ENCODE measurements around the gene CDH4.
"Not testable (repeated sequence)": the region's sequence is repeated elsewhere in the genome, so short reads cannot be mapped to it uniquely, and the experiment has no call there.

The CDH4 gene

GRCh38 chr20:61442718-61443117 is 190.7 kb downstream of the CDH4 start:
- DNase-seq, result no peak

GRCh38 chr20:61443443-61444126 is 191.5 kb downstream of the CDH4 start:
- no peak for DNase-seq

- DNase-seq, result no peak
Observed at GRCh38 chr20:61444637-61445036, 192.6 kb downstream of the CDH4 start.

GRCh38 chr20:61445138-61445537 is 193.1 kb downstream of the CDH4 start:
- DNase-seq, result no peak

GRCh38 chr20:61445741-61446140 is 193.7 kb downstream of the CDH4 start:
- DNase-seq, result no peak

GRCh38 chr20:61447952-61448351 is 195.9 kb downstream of the CDH4 start:
- no peak for DNase-seq

- DNase-seq, result no peak
Observed at GRCh38 chr20:61448386-61448785, 196.3 kb downstream of the CDH4 start.

- no peak for DNase-seq
Observed at GRCh38 chr20:61449057-61449609, 197.1 kb downstream of the CDH4 start.

GRCh38 chr20:61449916-61450315 is 197.9 kb downstream of the CDH4 start:
- DNase-seq, result no peak

- DNase-seq, result no peak
Observed at GRCh38 chr20:61450549-61450948, 198.5 kb downstream of the CDH4 start.

- DNase-seq, result no peak
Observed at GRCh38 chr20:61451009-61451408, 198.9 kb downstream of the CDH4 start.

GRCh38 chr20:61451953-61452352 is 199.9 kb downstream of the CDH4 start:
- no peak for DNase-seq

- DNase-seq, result no peak
Observed at GRCh38 chr20:61453219-61453618, 201.2 kb downstream of the CDH4 start.

GRCh38 chr20:61453623-61454022 is 201.6 kb downstream of the CDH4 start:
- DNase-seq, result not testable (repeated sequence)

- no peak for DNase-seq
Observed at GRCh38 chr20:61454053-61454452, 202.0 kb downstream of the CDH4 start.

GRCh38 chr20:61455508-61456215 is 203.6 kb downstream of the CDH4 start:
- no peak for DNase-seq

GRCh38 chr20:61457725-61458124 is 205.7 kb downstream of the CDH4 start:
- no peak for DNase-seq

GRCh38 chr20:61458146-61458746 is 206.2 kb downstream of the CDH4 start:
- DNase-seq, result no peak

- no peak for DNase-seq
Observed at GRCh38 chr20:61459266-61459665, 207.2 kb downstream of the CDH4 start.

- DNase-seq, result no peak
Observed at GRCh38 chr20:61459705-61460104, 207.6 kb downstream of the CDH4 start.

GRCh38 chr20:61460261-61461052 is 208.4 kb downstream of the CDH4 start:
- DNase-seq, result no peak

GRCh38 chr20:61461461-61461860 is 209.4 kb downstream of the CDH4 start:
- no peak for DNase-seq

Measured in NCI-H345 (cell line).